ENCODE results near the gene TSPYL2.

The TSPYL2 gene

DNA sequence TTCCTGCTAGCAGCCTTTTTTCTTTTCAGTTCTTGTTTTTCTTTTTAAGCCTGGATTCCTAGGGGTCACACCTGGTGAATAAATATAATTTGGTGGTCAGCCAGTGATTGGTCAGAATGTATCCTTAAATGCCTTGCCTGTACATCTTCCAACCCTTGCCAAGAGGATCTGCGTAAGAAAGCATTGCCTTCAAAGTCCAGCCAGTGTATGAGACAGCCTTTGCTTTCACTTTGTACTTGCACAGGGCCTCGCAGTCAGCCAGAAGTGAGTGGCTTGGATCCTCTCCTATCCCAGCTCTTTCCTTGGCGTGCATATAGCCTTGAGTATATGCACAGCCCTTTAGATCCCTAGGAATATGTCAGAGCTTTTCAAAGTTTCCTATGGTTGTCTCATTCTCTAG lies 33.9 kb downstream of the TSPYL2 start:
- DNase-seq (ENCODE audit: low spot score): no peak
- TF ChIP-seq, protein P1, sequence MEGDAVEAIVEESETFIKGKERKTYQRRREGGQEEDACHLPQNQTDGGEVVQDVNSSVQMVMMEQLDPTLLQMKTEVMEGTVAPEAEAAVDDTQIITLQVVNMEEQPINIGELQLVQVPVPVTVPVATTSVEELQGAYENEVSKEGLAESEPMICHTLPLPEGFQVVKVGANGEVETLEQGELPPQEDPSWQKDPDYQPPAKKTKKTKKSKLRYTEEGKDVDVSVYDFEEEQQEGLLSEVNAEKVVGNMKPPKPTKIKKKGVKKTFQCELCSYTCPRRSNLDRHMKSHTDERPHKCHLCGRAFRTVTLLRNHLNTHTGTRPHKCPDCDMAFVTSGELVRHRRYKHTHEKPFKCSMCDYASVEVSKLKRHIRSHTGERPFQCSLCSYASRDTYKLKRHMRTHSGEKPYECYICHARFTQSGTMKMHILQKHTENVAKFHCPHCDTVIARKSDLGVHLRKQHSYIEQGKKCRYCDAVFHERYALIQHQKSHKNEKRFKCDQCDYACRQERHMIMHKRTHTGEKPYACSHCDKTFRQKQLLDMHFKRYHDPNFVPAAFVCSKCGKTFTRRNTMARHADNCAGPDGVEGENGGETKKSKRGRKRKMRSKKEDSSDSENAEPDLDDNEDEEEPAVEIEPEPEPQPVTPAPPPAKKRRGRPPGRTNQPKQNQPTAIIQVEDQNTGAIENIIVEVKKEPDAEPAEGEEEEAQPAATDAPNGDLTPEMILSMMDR (IDR thresholded peaks at IDR 0.05; ENCODE audit: extremely low read depth, insufficient read depth, missing control alignments): no peak
- in situ Hi-C loops (cut with MboI; ENCODE audit: low pct_unique_long_range_greater_than_20kb, low sequenced_read_pairs, unreplicated experiment): no loop called here

DNA sequence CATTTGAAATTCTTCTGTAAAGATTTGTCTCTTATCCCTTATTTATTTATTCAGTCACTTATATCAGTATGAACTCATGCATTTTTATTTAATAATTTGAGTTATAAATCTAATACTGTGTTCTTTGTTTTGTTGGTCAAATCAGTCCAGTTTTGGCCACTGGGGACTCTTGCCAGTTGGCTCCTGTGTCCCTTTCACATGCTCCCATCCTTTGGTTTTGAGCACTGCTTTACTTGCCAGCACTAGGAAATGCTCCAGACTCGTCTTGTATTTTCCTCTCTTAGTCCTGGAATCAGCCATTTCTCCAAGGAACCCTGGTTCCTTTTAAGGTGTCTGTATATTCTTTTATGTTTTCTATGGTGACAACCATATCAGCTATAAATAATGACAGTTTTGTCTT lies 39.8 kb downstream of the TSPYL2 start:
- in situ Hi-C loops (cut with MboI; ENCODE audit: low pct_unique_long_range_greater_than_20kb, low sequenced_read_pairs, unreplicated experiment): no loop called here
- TF ChIP-seq, protein P1 (IDR thresholded peaks at IDR 0.05; ENCODE audit: extremely low read depth, insufficient read depth, missing control alignments): no peak

DNA sequence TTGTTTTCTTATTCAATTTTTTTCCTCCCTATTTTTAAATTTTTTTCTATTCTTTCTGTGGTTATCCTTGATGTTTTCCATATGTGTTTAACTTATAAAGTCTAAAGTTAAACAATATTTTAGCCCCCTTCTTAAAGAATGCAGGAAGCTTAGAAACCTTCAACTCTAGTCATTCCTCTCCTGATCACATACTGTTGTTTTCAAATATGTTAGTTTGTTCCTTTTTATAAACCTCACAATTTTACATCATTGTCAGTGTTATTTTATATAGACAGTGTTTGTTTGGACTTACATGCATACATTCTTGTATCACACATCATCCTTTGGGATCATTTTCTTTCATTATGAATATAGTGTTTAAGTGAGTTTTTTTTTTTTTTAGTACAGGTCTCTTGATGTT lies 43.3 kb downstream of the TSPYL2 start:
- no peak for DNase-seq (ENCODE audit: low spot score)
- TF ChIP-seq, protein P1 (IDR thresholded peaks at IDR 0.05; ENCODE audit: extremely low read depth, insufficient read depth, missing control alignments): no peak
- in situ Hi-C loops (cut with MboI; ENCODE audit: low pct_unique_long_range_greater_than_20kb, low sequenced_read_pairs, unreplicated experiment): no loop called here

More for the DNA sequence above, 39.8 kb downstream of the TSPYL2 start:
- DNase-seq (ENCODE audit: low spot score): no peak

DNA sequence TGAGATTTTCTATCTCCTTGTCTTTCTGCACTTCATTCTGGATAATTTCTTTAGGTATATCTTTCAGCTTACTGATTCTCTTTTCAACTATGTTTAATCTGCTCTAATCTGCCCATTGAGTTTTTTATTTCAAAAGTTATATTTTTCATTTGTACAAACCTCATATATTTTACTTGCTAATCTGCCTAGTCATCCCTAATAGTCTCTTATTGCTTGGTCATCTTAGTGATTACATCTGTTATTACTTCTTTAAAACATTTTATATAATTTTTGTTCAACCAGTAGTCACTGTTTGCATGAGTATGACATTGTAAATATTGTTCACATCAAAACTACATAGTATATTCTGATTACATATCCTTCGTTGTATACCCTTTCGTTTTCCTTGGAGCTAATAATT lies 44.2 kb downstream of the TSPYL2 start:
- no peak for DNase-seq (ENCODE audit: low spot score)
- TF ChIP-seq, protein P1 (IDR thresholded peaks at IDR 0.05; ENCODE audit: extremely low read depth, insufficient read depth, missing control alignments): no peak
- in situ Hi-C loops (cut with MboI; ENCODE audit: low pct_unique_long_range_greater_than_20kb, low sequenced_read_pairs, unreplicated experiment): no loop called here

DNA sequence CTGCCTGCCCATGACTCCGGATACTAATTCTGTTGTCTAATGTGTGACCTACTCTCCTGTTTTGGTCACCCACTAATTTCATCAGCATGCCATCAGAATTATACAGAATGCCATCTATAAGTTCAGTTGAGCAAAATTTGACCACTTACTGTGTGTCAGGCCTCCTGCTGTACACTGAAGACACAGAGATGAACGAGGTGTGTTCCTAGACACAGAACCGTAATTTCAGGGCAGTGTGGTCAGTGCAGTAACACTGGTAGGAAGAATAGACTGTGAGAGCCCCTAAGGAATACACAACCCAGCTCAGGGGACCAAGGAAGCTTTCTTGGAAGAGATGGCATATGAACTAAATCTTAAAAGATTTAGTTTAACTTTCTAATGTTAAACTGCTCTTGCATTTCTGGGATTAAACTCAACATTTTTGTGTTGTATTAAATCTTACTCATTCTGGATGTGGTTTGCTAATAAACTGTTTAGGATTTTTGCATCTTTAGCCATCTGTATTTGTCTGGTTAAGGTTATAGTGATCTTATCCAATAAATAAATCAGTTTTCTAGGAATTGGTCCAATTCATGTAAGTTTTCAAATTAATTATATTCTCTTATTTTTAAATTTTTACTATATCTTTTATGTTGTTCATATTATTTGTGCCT lies 46.1 kb downstream of the TSPYL2 start:
- TF ChIP-seq, protein P1 (IDR thresholded peaks at IDR 0.05; ENCODE audit: extremely low read depth, insufficient read depth, missing control alignments): no peak
- in situ Hi-C loops (cut with MboI; ENCODE audit: low pct_unique_long_range_greater_than_20kb, low sequenced_read_pairs, unreplicated experiment): no loop called here
- DNase-seq (ENCODE audit: low spot score): no peak

DNA sequence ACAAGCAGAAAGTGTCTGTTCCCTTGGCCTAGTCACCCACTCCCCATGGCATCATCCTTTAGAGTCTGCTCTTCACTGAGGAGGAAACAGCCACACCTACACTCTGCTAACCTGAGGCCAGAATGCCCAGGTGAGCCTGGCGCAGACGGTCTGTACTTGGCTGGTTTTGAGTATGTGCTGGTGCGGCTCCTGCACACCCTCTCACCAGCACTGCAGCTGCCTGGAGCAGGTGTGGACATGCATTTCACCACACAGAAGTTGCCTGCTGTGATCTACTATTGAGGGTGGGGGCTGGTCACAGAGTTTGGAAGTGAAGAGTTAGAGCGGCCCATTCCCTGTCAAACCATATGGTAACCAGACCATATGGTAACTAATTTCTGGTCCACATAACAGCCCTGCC lies 51.2 kb downstream of the TSPYL2 start:
- in situ Hi-C loops (cut with MboI; ENCODE audit: low pct_unique_long_range_greater_than_20kb, low sequenced_read_pairs, unreplicated experiment): no loop called here
- no peak for DNase-seq (ENCODE audit: low spot score)
- TF ChIP-seq, protein P1 (IDR thresholded peaks at IDR 0.05; ENCODE audit: extremely low read depth, insufficient read depth, missing control alignments): no peak

Measured in GM13977 (cell line).